HepG2 (cell line): ENCODE results near the gene APOA1. TPM values are rescaled to one million over a fixed set of nuclear protein-coding genes. Genes with fewer than 3 reads are reported as not detected.

Experiments used
- KAT2B ChIP-seq: fragments of 150-350 bp; IDR thresholded peaks from 2 replicates; pipeline ENCODE4 v1.6.1; 2014; ENCODE audit warnings: low read depth, low read length, borderline replicate concordance
- MAZ ChIP-seq, 2 experiments: sonication (generic) in 1 of 2; formaldehyde crosslinking in 1 of 2; IDR thresholded peaks; 2 replicates each; pipeline versions ENCODE4 v1.5.0 to v1.6.1; 2012 to 2020; ENCODE audit warnings: low read depth in 2 of 2, mild to moderate bottlenecking in 2 of 2, borderline replicate concordance in 1 of 2, improper control_type of control experiment in 1 of 2, low read length in 1 of 2, missing genetic modification reagents in 1 of 2, moderate library complexity in 1 of 2
- NR2F1 ChIP-seq, 2 experiments: fragments of 450-650 bp in 1 of 2; formaldehyde crosslinking in 1 of 2; IDR thresholded peaks; 2 replicates each; pipeline versions ENCODE4 v1.5.0 to v1.6.1; 2016 to 2020; ENCODE audit warnings: mild to moderate bottlenecking in 1 of 2, missing compliant biosample characterization in 1 of 2, missing genetic modification reagents in 1 of 2, moderate library complexity in 1 of 2
- RCOR2 ChIP-seq: IDR thresholded peaks from 2 replicates; pipeline ENCODE4 v1.6.1; 2016; ENCODE audit warnings: missing biosample characterization, missing genetic modification reagents
- SATB2 ChIP-seq: sonication (generic); formaldehyde crosslinking; IDR thresholded peaks from 2 replicates; pipeline ENCODE4 v1.5.0; 2020; ENCODE audit warnings: missing genetic modification reagents
- SMAD3 ChIP-seq: sonication (generic); formaldehyde crosslinking; IDR thresholded peaks from 2 replicates; pipeline ENCODE4 v1.4.0; 2020; ENCODE audit warnings: missing genetic modification reagents
- SP1 ChIP-seq, 2 experiments: fragments of 450-650 bp in 1 of 2; sonication (generic) in 1 of 2; formaldehyde crosslinking in 1 of 2; IDR thresholded peaks; 2 replicates each; pipeline versions ENCODE4 v1.4.0 to v1.6.1; 2016 to 2020; ENCODE audit warnings: missing genetic modification reagents in 1 of 2
- ZNF256 ChIP-seq: sonication (generic); formaldehyde crosslinking; conservative IDR thresholded peaks from 2 replicates; pipeline ENCODE4 v1.4.0; 2020; ENCODE audit warnings: missing genetic modification reagents
- ZNF34 ChIP-seq: sonication (generic); formaldehyde crosslinking; IDR thresholded peaks from 2 replicates; pipeline ENCODE4 v1.4.0; 2020; ENCODE audit warnings: mild to moderate bottlenecking, missing genetic modification reagents, borderline replicate concordance
- ZNF564 ChIP-seq: sonication (generic); formaldehyde crosslinking; IDR thresholded peaks from 2 replicates; pipeline ENCODE4 v1.8.1; 2023; ENCODE audit warnings: mild to moderate bottlenecking, missing genetic modification reagents
- ZNF652 ChIP-seq: IDR thresholded peaks from 2 replicates; pipeline ENCODE4 v1.6.1; 2016; ENCODE audit warnings: low read depth, borderline replicate concordance
- polyA plus RNA-seq, 8 experiments: library from polyadenylated mRNA; depleted of rRNA in 3 of 8; stranded (reverse) in 7 of 8; unstranded in 1 of 8; fragments of >200 nt; fragmentation: Illumina TruSeq in 4 of 8; extraction: Trizol in 4 of 8; gene quantifications; 2 replicates each; pipeline versions ENCODE4 v1.2.1 to v1.2.3, GENCODE V29; 2011 to 2016; ENCODE audit warnings: low read depth in 4 of 8, missing spikeins in 1 of 8, mixed read lengths in 1 of 8; ENCODE audit not compliant: insufficient read depth in 1 of 8
- total RNA-seq, 5 experiments: library from RNA; depleted of rRNA; stranded (reverse); fragments of >200 nt; fragmentation: Illumina TruSeq; extraction: Trizol; gene quantifications; 2 replicates each; pipeline ENCODE4 v1.2.3, GENCODE V29; 2016; ENCODE audit warnings: low read depth in 1 of 5
- TF ChIP-seq, protein P1 (sequence below): sonication (generic); formaldehyde crosslinking; IDR thresholded peaks from 2 replicates; pipeline ENCODE4 v1.5.0; 2020; ENCODE audit warnings: mild to moderate bottlenecking, missing genetic modification reagents
- TF ChIP-seq, protein P2 (sequence below): sonication (generic); formaldehyde crosslinking; conservative IDR thresholded peaks from 2 replicates; pipeline ENCODE4 v1.4.0; 2020; ENCODE audit warnings: missing genetic modification reagents
- TF ChIP-seq, protein P3 (sequence below): sonication (generic); formaldehyde crosslinking; IDR thresholded peaks from 2 replicates; pipeline ENCODE4 v1.5.0; 2020; ENCODE audit warnings: missing genetic modification reagents
- TF ChIP-seq, protein P4 (sequence below): sonication (generic); formaldehyde crosslinking; IDR thresholded peaks from 2 replicates; pipeline ENCODE4 v1.5.0; 2020; ENCODE audit warnings: mild to moderate bottlenecking, missing genetic modification reagents, moderate library complexity

The APOA1 gene
- total and polyA plus RNA-seq, 2 of the 13 experiments (the other 11 are each of a cell fraction or from before 2014, with no cell fraction given): 1,973 to 5,485 TPM

DNA sequence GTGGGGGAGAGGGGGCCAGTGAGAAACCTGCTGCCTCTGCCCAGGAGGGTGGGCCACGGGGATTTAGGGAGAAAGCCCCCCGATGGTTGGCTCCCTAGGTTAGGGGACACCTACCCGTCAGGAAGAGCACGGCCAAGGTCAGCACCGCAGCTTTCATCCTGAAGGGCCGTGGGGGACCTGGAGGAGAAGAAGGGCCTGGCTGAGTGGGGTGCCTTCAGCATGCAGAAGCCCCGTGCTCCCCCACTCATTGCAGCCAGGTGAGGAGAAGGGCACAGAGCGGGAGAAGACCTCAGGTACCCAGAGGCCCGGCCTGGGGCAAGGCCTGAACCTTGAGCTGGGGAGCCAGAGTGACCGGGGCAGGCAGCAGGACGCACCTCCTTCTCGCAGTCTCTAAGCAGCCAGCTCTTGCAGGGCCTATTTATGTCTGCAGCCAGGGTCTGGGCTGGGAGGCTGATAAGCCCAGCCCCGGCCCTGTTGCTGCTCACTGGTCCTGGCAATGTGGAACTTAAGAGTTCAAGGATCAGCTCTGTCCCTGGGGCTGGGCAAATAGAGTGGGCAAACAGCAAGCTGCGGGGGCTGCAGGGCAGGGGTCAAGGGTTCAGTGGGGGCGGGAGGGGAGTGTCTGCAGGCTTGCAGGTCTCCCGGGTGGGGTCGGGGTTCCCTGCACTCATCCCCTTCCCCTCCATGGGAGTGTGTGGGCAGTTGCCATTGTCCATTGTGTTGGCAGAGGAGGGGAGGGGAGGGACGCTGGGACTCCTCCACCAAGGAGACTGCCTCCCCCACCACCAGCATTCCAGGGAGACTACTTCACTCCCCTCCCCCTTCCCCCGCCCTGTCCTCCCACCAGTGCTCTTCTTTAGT lies at the start of gene APOA1 (continued):
- TF ChIP-seq, protein P1, sequence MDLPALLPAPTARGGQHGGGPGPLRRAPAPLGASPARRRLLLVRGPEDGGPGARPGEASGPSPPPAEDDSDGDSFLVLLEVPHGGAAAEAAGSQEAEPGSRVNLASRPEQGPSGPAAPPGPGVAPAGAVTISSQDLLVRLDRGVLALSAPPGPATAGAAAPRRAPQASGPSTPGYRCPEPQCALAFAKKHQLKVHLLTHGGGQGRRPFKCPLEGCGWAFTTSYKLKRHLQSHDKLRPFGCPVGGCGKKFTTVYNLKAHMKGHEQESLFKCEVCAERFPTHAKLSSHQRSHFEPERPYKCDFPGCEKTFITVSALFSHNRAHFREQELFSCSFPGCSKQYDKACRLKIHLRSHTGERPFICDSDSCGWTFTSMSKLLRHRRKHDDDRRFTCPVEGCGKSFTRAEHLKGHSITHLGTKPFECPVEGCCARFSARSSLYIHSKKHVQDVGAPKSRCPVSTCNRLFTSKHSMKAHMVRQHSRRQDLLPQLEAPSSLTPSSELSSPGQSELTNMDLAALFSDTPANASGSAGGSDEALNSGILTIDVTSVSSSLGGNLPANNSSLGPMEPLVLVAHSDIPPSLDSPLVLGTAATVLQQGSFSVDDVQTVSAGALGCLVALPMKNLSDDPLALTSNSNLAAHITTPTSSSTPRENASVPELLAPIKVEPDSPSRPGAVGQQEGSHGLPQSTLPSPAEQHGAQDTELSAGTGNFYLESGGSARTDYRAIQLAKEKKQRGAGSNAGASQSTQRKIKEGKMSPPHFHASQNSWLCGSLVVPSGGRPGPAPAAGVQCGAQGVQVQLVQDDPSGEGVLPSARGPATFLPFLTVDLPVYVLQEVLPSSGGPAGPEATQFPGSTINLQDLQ (CRISPR knock-in tag): no peak
- TF ChIP-seq, protein P2, sequence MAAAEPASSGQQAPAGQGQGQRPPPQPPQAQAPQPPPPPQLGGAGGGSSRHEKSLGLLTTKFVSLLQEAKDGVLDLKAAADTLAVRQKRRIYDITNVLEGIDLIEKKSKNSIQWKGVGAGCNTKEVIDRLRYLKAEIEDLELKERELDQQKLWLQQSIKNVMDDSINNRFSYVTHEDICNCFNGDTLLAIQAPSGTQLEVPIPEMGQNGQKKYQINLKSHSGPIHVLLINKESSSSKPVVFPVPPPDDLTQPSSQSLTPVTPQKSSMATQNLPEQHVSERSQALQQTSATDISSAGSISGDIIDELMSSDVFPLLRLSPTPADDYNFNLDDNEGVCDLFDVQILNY: 0 out of 2 replicates have a peak, but pooled peaks have one; percentile 37
- TF ChIP-seq ZNF564 (CRISPR knock-in tag) (no peak), RCOR2 (CRISPR knock-in tag) (peak; percentile 72; the same call in 1 of the 2 replicates), ZNF256 (peak; percentile 66; the same call in 1 of the 2 replicates), SATB2 (peak; percentile 88; the same call in 1 of the 2 replicates), MAZ (IDR thresholded peaks at IDR 0.05; ENCODE audit: borderline replicate concordance, low read depth, low read length) (peak; percentile 99), MAZ (CRISPR knock-in tag; IDR thresholded peaks at IDR 0.05; ENCODE audit: low read depth) (no peak; the same call in 1 of the 2 replicates), ZNF34 (CRISPR knock-in tag) (peak; percentile 68; the same call in 1 of the 2 replicates), SMAD3 (CRISPR knock-in tag) (no peak), KAT2B (no peak), SP1 (IDR thresholded peaks at IDR 0.05) (no peak), SP1 (CRISPR knock-in tag; IDR thresholded peaks at IDR 0.05) (0 out of 2 replicates have a peak, but pooled peaks have one; percentile 37), NR2F1 (CRISPR knock-in tag; IDR thresholded peaks at IDR 0.05) (peak; percentile 94 to 96), ZNF652 (peak; percentile 22; the same call in 1 of the 2 replicates)
- TF ChIP-seq, protein P3, sequence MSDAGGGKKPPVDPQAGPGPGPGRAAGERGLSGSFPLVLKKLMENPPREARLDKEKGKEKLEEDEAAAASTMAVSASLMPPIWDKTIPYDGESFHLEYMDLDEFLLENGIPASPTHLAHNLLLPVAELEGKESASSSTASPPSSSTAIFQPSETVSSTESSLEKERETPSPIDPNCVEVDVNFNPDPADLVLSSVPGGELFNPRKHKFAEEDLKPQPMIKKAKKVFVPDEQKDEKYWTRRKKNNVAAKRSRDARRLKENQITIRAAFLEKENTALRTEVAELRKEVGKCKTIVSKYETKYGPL (CRISPR knock-in tag): 0 out of 2 replicates have a peak, but pooled peaks have one; percentile 16
- TF ChIP-seq, protein P4, sequence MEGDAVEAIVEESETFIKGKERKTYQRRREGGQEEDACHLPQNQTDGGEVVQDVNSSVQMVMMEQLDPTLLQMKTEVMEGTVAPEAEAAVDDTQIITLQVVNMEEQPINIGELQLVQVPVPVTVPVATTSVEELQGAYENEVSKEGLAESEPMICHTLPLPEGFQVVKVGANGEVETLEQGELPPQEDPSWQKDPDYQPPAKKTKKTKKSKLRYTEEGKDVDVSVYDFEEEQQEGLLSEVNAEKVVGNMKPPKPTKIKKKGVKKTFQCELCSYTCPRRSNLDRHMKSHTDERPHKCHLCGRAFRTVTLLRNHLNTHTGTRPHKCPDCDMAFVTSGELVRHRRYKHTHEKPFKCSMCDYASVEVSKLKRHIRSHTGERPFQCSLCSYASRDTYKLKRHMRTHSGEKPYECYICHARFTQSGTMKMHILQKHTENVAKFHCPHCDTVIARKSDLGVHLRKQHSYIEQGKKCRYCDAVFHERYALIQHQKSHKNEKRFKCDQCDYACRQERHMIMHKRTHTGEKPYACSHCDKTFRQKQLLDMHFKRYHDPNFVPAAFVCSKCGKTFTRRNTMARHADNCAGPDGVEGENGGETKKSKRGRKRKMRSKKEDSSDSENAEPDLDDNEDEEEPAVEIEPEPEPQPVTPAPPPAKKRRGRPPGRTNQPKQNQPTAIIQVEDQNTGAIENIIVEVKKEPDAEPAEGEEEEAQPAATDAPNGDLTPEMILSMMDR (CRISPR knock-in tag): 0 out of 2 replicates have a peak, but pooled peaks have one; percentile 24
